ENCODE measurements around the gene NOS1AP. TPM values are rescaled to one million over a fixed set of nuclear protein-coding genes. Genes with fewer than 3 reads are reported as not detected.

The NOS1AP gene
- total RNA-seq, 1 experiment from 2014 or later, result 14.7 TPM

GRCh38 chr1:162111572-162111971 is 42.1 kb downstream of the NOS1AP start:
- ChIA-PET POLR2A (no interaction called here), CTCF (no interaction called here)
- 0 out of 2 replicates have a peak, but pooled peaks cover 2% of the 10 kb centered on the region for H3K4me1 Mint-ChIP-seq

GRCh38 chr1:162113419-162113818 is 43.9 kb downstream of the NOS1AP start:
- POLR2A ChIA-PET, result interaction anchor here (0.5 kb wide), 1 partner anchor 9 kb away, joined by 3 read pairs; no protein-coding TSS in a partner anchor
- peaks cover 8% of the 10 kb centered on the region for H3K9me3 Mint-ChIP-seq
- no peaks in the 10 kb centered on the region for H3K27me3 Mint-ChIP-seq (ENCODE audit: low read depth)
- H3K4me1 Mint-ChIP-seq, result 0 out of 2 replicates have a peak, but pooled peaks cover 2% of the 10 kb centered on the region
- CTCF ChIA-PET, result interaction anchor here (1.5 kb wide), 1 partner anchor 57 kb away, joined by 4 read pairs; no protein-coding TSS in a partner anchor
- TF ChIP-seq USF1 (CRISPR knock-in tag; IDR thresholded peaks at IDR 0.05) (no peak), PREB (CRISPR knock-in tag; IDR thresholded peaks at IDR 0.05; ENCODE audit: borderline replicate concordance) (no peak), NR1H2 (CRISPR knock-in tag; IDR thresholded peaks at IDR 0.05) (no peak), ZNF232 (CRISPR knock-in tag; IDR thresholded peaks at IDR 0.05) (no peak), NFATC4 (CRISPR knock-in tag; IDR thresholded peaks at IDR 0.05) (no peak), CREB1 (CRISPR knock-in tag; IDR thresholded peaks at IDR 0.05) (no peak), ZNF317 (CRISPR knock-in tag; IDR thresholded peaks at IDR 0.05; ENCODE audit: borderline replicate concordance, low read depth) (no peak), ZNF138 (CRISPR knock-in tag; conservative IDR thresholded peaks at IDR 0.05) (no peak), ZNF263 (CRISPR knock-in tag; IDR thresholded peaks at IDR 0.05; ENCODE audit: low read depth) (no peak), IRF2 (CRISPR knock-in tag; IDR thresholded peaks at IDR 0.05; ENCODE audit: borderline replicate concordance, low read depth) (no peak), E2F1 (CRISPR knock-in tag; IDR thresholded peaks at IDR 0.05) (no peak), TP53 (CRISPR knock-in tag; IDR thresholded peaks at IDR 0.05) (no peak), ZNF416 (CRISPR knock-in tag; IDR thresholded peaks at IDR 0.05) (no peak), FOXJ3 (CRISPR knock-in tag; IDR thresholded peaks at IDR 0.05; ENCODE audit: borderline replicate concordance) (no peak), IRF1 (CRISPR knock-in tag; IDR thresholded peaks at IDR 0.05) (no peak)
- TF ChIP-seq, protein P1, sequence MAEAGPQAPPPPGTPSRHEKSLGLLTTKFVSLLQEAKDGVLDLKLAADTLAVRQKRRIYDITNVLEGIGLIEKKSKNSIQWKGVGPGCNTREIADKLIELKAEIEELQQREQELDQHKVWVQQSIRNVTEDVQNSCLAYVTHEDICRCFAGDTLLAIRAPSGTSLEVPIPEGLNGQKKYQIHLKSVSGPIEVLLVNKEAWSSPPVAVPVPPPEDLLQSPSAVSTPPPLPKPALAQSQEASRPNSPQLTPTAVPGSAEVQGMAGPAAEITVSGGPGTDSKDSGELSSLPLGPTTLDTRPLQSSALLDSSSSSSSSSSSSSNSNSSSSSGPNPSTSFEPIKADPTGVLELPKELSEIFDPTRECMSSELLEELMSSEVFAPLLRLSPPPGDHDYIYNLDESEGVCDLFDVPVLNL (CRISPR knock-in tag; IDR thresholded peaks at IDR 0.05; ENCODE audit: borderline replicate concordance, low read depth), result no peak
- peaks cover 7% of the 10 kb centered on the region for H3K36me3 Mint-ChIP-seq
- ATAC-seq, result no peak
- H3K4me3 Mint-ChIP-seq, result no peak overlapping the region
- H3K27ac Mint-ChIP-seq, result no peak overlapping the region
- no peak for DNase-seq (ENCODE audit: low spot score)

More at GRCh38 chr1:162111572-162111971, 42.1 kb downstream of the NOS1AP start:
- Mint-ChIP-seq H3K4me3 (no peak overlapping the region), H3K27me3 (ENCODE audit: low read depth) (no peaks in the 10 kb centered on the region), H3K9me3 (peaks cover 12% of the 10 kb centered on the region), H3K27ac (no peak overlapping the region), H3K36me3 (peaks cover 11% of the 10 kb centered on the region)
- DNase-seq (ENCODE audit: low spot score) (no peak), ATAC-seq (no peak)
- TF ChIP-seq AR (CRISPR knock-in tag; IDR thresholded peaks at IDR 0.05) (no peak), SP1 (CRISPR knock-in tag; conservative IDR thresholded peaks at IDR 0.05) (no peak), TCF7 (CRISPR knock-in tag; IDR thresholded peaks at IDR 0.05; ENCODE audit: low read depth) (no peak), ZBTB43 (CRISPR knock-in tag; IDR thresholded peaks at IDR 0.05) (no peak)

All from WTC11 (cell line).